Stomach (tissue), 4 donors: ENCODE data around the gene DCBLD2.

Experiments
- EP300 ChIP-seq: sonication (generic); formaldehyde crosslinking; IDR thresholded peaks from one replicate; pipeline ENCODE4 v1.6.1; 2017; ENCODE audit warnings: antibody characterized with exemption
- TF ChIP-seq, protein P1 (sequence below), 7 experiments: fragments of 450-650 bp in 4 of 7; fragments of 200-600 bp in 3 of 7; sonication (generic) in 3 of 7; IDR thresholded peaks; one replicate each; pipeline ENCODE4 v1.5.1; 2016 to 2019; ENCODE audit warnings: antibody characterized with exemption in 7 of 7, control low read depth in 2 of 7, mild to moderate bottlenecking in 1 of 7

GRCh38 chr3:98921957-98922356 is 20.5 kb upstream of the DCBLD2 start:
- TF ChIP-seq, protein P1, sequence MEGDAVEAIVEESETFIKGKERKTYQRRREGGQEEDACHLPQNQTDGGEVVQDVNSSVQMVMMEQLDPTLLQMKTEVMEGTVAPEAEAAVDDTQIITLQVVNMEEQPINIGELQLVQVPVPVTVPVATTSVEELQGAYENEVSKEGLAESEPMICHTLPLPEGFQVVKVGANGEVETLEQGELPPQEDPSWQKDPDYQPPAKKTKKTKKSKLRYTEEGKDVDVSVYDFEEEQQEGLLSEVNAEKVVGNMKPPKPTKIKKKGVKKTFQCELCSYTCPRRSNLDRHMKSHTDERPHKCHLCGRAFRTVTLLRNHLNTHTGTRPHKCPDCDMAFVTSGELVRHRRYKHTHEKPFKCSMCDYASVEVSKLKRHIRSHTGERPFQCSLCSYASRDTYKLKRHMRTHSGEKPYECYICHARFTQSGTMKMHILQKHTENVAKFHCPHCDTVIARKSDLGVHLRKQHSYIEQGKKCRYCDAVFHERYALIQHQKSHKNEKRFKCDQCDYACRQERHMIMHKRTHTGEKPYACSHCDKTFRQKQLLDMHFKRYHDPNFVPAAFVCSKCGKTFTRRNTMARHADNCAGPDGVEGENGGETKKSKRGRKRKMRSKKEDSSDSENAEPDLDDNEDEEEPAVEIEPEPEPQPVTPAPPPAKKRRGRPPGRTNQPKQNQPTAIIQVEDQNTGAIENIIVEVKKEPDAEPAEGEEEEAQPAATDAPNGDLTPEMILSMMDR (IDR thresholded peaks at IDR 0.05) = no peak
- no peak for TF ChIP-seq EP300
